Astrocyte (in vitro differentiated cells and primary cell): ENCODE measurements around the gene CEP19.

Experiments used
- EZH2 ChIP-seq: IDR thresholded peaks from 2 replicates; pipeline ENCODE4 v1.6.1; 2012; ENCODE audit warnings: mild to moderate bottlenecking, low read length, inconsistent platforms; ENCODE audit not compliant: insufficient read depth
- TF ChIP-seq, protein P1 (sequence below): IDR thresholded peaks from 2 replicates; pipeline ENCODE4 v1.5.1; 2011; ENCODE audit warnings: low read depth, mild to moderate bottlenecking, inconsistent platforms, low read length, moderate library complexity; ENCODE audit not compliant: insufficient read depth

DNA sequence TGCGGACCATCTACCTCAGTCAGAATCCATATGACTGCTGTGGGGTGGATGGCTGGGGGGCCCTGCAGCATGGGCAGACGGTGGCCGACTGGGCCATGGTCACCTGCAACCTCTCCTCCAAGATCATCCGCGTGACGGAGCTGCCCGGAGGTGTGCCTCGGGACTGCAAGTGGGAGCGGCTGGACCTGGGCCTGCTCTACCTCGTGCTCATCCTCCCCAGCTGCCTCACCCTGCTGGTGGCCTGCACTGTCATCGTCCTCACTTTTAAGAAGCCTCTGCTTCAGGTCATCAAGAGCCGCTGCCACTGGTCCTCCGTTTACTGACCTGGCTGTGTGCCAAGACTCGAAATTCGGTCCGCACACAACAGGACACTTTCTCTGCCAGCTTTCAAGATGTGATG, 50.6 kb downstream of the CEP19 start:
- TF ChIP-seq, protein P1, sequence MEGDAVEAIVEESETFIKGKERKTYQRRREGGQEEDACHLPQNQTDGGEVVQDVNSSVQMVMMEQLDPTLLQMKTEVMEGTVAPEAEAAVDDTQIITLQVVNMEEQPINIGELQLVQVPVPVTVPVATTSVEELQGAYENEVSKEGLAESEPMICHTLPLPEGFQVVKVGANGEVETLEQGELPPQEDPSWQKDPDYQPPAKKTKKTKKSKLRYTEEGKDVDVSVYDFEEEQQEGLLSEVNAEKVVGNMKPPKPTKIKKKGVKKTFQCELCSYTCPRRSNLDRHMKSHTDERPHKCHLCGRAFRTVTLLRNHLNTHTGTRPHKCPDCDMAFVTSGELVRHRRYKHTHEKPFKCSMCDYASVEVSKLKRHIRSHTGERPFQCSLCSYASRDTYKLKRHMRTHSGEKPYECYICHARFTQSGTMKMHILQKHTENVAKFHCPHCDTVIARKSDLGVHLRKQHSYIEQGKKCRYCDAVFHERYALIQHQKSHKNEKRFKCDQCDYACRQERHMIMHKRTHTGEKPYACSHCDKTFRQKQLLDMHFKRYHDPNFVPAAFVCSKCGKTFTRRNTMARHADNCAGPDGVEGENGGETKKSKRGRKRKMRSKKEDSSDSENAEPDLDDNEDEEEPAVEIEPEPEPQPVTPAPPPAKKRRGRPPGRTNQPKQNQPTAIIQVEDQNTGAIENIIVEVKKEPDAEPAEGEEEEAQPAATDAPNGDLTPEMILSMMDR: no peak
- TF ChIP-seq EZH2: no peak
